Measurements from ENCODE around the gene C20orf144. TPM values are rescaled to one million over a fixed set of nuclear protein-coding genes. Genes with fewer than 3 reads are reported as not detected.
A peak's percentile ranks its signal among the peaks of the same experiment; 100 is the strongest.

C20orf144 gene
- total and polyA plus RNA-seq, 2 donors from 2014 or later: 0.16 TPM; not detected in 1

GRCh38 chr20:33650753-33651561 is 11.2 kb upstream of the C20orf144 start:
- intact Hi-C loops (cut with DNase I): loop anchor here (10.0 kb wide), 1 partner anchor 196 kb away; no protein-coding TSS in a partner anchor
- Histone ChIP-seq H3K9me3 (ENCODE audit: control insufficient read depth in 2 of 3, insufficient read depth in 1 of 3, low read length in 3 of 3) (no peaks in the 10 kb centered on the region), H3K9ac (ENCODE audit: low read length in 3 of 3) (no peak overlapping the region), H3K27me3 (ENCODE audit: control insufficient read depth, insufficient read depth, low read length) (no peaks in the 10 kb centered on the region), H3K27ac (ENCODE audit: low read depth in 2 of 2, low read length in 2 of 2) (no peak overlapping the region), H3K36me3 (ENCODE audit: control insufficient read depth in 2 of 3, insufficient read depth in 3 of 3, low read length in 3 of 3) (peaks cover 0 to 4% (median 0%) of the 10 kb centered on the region in 3 donors), H3K4me1 (ENCODE audit: control insufficient read depth in 2 of 3, insufficient read depth in 2 of 3, low read depth in 1 of 3, low read length in 3 of 3) (peaks cover 5 to 25% (median 20%) of the 10 kb centered on the region in 3 donors), H3K4me3 (ENCODE audit: low read length in 3 of 3) (no peak overlapping the region)
- no peak for TF ChIP-seq CTCF (IDR thresholded peaks at IDR 0.05; ENCODE audit: borderline replicate concordance, extremely low read depth, insufficient read depth)
- FAIRE-seq: no peak
- DNase-seq: peak; percentile 42 to 62 (median 55)

GRCh38 chr20:33651562-33652048 is 10.5 kb upstream of the C20orf144 start:
- Histone ChIP-seq H3K4me3 (ENCODE audit: low read length in 3 of 3) (no peak overlapping the region), H3K9me3 (ENCODE audit: control insufficient read depth in 2 of 3, insufficient read depth in 1 of 3, low read length in 3 of 3) (no peaks in the 10 kb centered on the region), H3K27me3 (ENCODE audit: control insufficient read depth, insufficient read depth, low read length) (no peaks in the 10 kb centered on the region), H3K9ac (ENCODE audit: low read length in 3 of 3) (no peak overlapping the region), H3K36me3 (ENCODE audit: control insufficient read depth in 2 of 3, insufficient read depth in 3 of 3, low read length in 3 of 3) (no peaks in the 10 kb centered on the region), H3K4me1 (ENCODE audit: control insufficient read depth in 2 of 3, insufficient read depth in 2 of 3, low read depth in 1 of 3, low read length in 3 of 3) (peaks cover 5 to 25% (median 20%) of the 10 kb centered on the region in 3 donors), H3K27ac (ENCODE audit: low read depth in 2 of 2, low read length in 2 of 2) (no peak overlapping the region)
- no peak for DNase-seq
- intact Hi-C loops (cut with DNase I): loop anchor here (10.0 kb wide), 1 partner anchor 197 kb away; no protein-coding TSS in a partner anchor
- no peak for FAIRE-seq
- no peak for TF ChIP-seq CTCF (IDR thresholded peaks at IDR 0.05; ENCODE audit: borderline replicate concordance, extremely low read depth, insufficient read depth)

GRCh38 chr20:33653218-33653899 is 8.8 kb upstream of the C20orf144 start:
- intact Hi-C loops (cut with DNase I): loop anchor here (10.0 kb wide), 1 partner anchor 199 kb away; no protein-coding TSS in a partner anchor
- peak; percentile 70 to 93 (median 89) for DNase-seq
- Histone ChIP-seq H3K27ac (ENCODE audit: low read depth in 2 of 2, low read length in 2 of 2) (peak overlapping the region; percentile 57 to 62), H3K27me3 (ENCODE audit: control insufficient read depth, insufficient read depth, low read length) (no peaks in the 10 kb centered on the region), H3K4me3 (ENCODE audit: low read length in 3 of 3) (peak overlapping the region in 2 of 3 donors; percentile 39 to 48), H3K9ac (ENCODE audit: low read length in 3 of 3) (peak overlapping the region in 1 of 3 donors; percentile 67), H3K9me3 (ENCODE audit: control insufficient read depth in 2 of 3, insufficient read depth in 1 of 3, low read length in 3 of 3) (no peaks in the 10 kb centered on the region), H3K36me3 (ENCODE audit: control insufficient read depth in 2 of 3, insufficient read depth in 3 of 3, low read length in 3 of 3) (no peaks in the 10 kb centered on the region), H3K4me1 (ENCODE audit: control insufficient read depth in 2 of 3, insufficient read depth in 2 of 3, low read depth in 1 of 3, low read length in 3 of 3) (peaks cover 5 to 25% (median 16%) of the 10 kb centered on the region in 3 donors)
- peak; percentile 72 for TF ChIP-seq CTCF (IDR thresholded peaks at IDR 0.05; ENCODE audit: borderline replicate concordance, extremely low read depth, insufficient read depth)
- FAIRE-seq: no peak

All from kidney (tissue), 14 donors.